GM19193 (cell line): ENCODE results near the gene PDF.

Experiments
- POLR2A ChIP-seq: IDR thresholded peaks from 4 replicates; pipeline ENCODE4 v1.6.1; 2011; ENCODE audit not compliant: insufficient read depth, insufficient read length; ENCODE audit errors: extremely low read depth

Gene PDF

GRCh38 chr16:69330286-69331109 lies at the start of gene PDF:
Gene PDF, minus strand, starts transcription at chr16:69330588. Its CDS starts 18 bp downstream, at chr16:69330570.
- TF ChIP-seq POLR2A: peak; percentile 77

- TF ChIP-seq POLR2A: no peak
Observed at GRCh38 chr16:69378760-69379159, 48.4 kb upstream of the PDF start.

- TF ChIP-seq POLR2A: no peak
Observed at GRCh38 chr16:69378036-69378435, 47.6 kb upstream of the PDF start.

GRCh38 chr16:69376393-69377059 lies 46.1 kb upstream of the PDF start:
- TF ChIP-seq POLR2A: no peak

- TF ChIP-seq POLR2A: no peak
Observed at GRCh38 chr16:69373019-69373418, 42.6 kb upstream of the PDF start.

- TF ChIP-seq POLR2A: no peak
Observed at GRCh38 chr16:69371564-69371963, 41.2 kb upstream of the PDF start.

GRCh38 chr16:69368866-69369265 lies 38.5 kb upstream of the PDF start:
- TF ChIP-seq POLR2A: no peak

- no peak for TF ChIP-seq POLR2A
Observed at GRCh38 chr16:69367980-69368379, 37.6 kb upstream of the PDF start.

- TF ChIP-seq POLR2A: no peak
Observed at GRCh38 chr16:69366431-69366830, 36.0 kb upstream of the PDF start.

GRCh38 chr16:69365901-69366300 lies 35.5 kb upstream of the PDF start:
- TF ChIP-seq POLR2A: no peak

GRCh38 chr16:69364088-69364487 lies 33.7 kb upstream of the PDF start:
- no peak for TF ChIP-seq POLR2A

GRCh38 chr16:69363281-69363717 lies 32.9 kb upstream of the PDF start:
- TF ChIP-seq POLR2A: no peak

GRCh38 chr16:69351309-69352027 lies 21.1 kb upstream of the PDF start, which contains the start of gene TMED6:
Gene TMED6, minus strand, starts transcription at chr16:69351786. Its CDS starts 33 bp downstream, at chr16:69351753.
- no peak for TF ChIP-seq POLR2A

- no peak for TF ChIP-seq POLR2A
Observed at GRCh38 chr16:69350536-69351133, 20.2 kb upstream of the PDF start.

- no peak for TF ChIP-seq POLR2A
Observed at GRCh38 chr16:69349536-69349935, 19.1 kb upstream of the PDF start.
